Smooth muscle cell (in vitro differentiated cells): ENCODE measurements around the gene MATCAP1. TPM values are rescaled to one million over a fixed set of nuclear protein-coding genes. Genes with fewer than 3 reads are reported as not detected.

ENCODE experiments used
- DNase-seq: peaks from one replicate; lab custom pipeline; 2025; ENCODE audit not compliant: unreplicated experiment; lab: John Stamatoyannopoulos, UW
- H2AFZ ChIP-seq: fragments of 200-600 bp; sonication (generic); 2 replicates; pipeline ENCODE4 v1.6.0; 2016; ENCODE audit warnings: antibody characterized with exemption, low read depth, mild to moderate bottlenecking
- H3F3A ChIP-seq: fragments of 200-600 bp; sonication (generic); 2 replicates; pipeline ENCODE4 v1.6.0; 2017; ENCODE audit warnings: antibody characterized with exemption, low read depth
- H3K27ac ChIP-seq: fragments of 200-600 bp; sonication (generic); 2 replicates; pipeline ENCODE4 v1.5.1; 2016; ENCODE audit warnings: low read depth, mild to moderate bottlenecking
- H3K27me3 ChIP-seq: fragments of 200-600 bp; sonication (generic); 2 replicates; pipeline ENCODE4 v1.6.1; 2016; ENCODE audit warnings: low read depth, mild to moderate bottlenecking
- H3K36me3 ChIP-seq: fragments of 200-600 bp; sonication (generic); 2 replicates; pipeline ENCODE4 v1.5.1; 2016; ENCODE audit warnings: low read depth
- H3K4me1 ChIP-seq: fragments of 200-600 bp; sonication (generic); 2 replicates; pipeline ENCODE4 v1.5.1; 2016; ENCODE audit warnings: low read depth
- H3K4me2 ChIP-seq: fragments of 200-600 bp; sonication (generic); 2 replicates; pipeline ENCODE4 v1.6.0; 2016; ENCODE audit warnings: mild to moderate bottlenecking
- H3K4me3 ChIP-seq: fragments of 200-600 bp; sonication (generic); 2 replicates; pipeline ENCODE4 v1.5.1; 2016; ENCODE audit warnings: mild to moderate bottlenecking
- H3K79me2 ChIP-seq: fragments of 200-600 bp; sonication (generic); 2 replicates; pipeline ENCODE4 v1.6.0; 2016; ENCODE audit warnings: low read depth, mild to moderate bottlenecking
- H3K9ac ChIP-seq: fragments of 200-600 bp; sonication (generic); 2 replicates; pipeline ENCODE4 v1.6.0; 2016; ENCODE audit warnings: low read depth
- H3K9me3 ChIP-seq: fragments of 200-600 bp; sonication (generic); replicated peaks from 2 replicates; pipeline ENCODE4 v1.5.1; 2016; ENCODE audit warnings: low read depth
- H4K20me1 ChIP-seq: fragments of 200-600 bp; sonication (generic); 2 replicates; pipeline ENCODE4 v1.6.0; 2016; ENCODE audit warnings: low read depth
- WGBS: methylation state at CpG from one replicate; pipeline ENCODE4 v1.1.7; 2016; ENCODE audit warnings: low lambda C conversion rate; 5-methylcytosine and 5-hydroxymethylcytosine counted together
- polyA plus RNA-seq: library from polyadenylated mRNA; unstranded; fragments of >200 nt; fragmentation: Nextera tagmentation; extraction: Ambion mirVana; gene quantifications from 2 replicates; pipeline ENCODE4 v1.2.1, GENCODE V29; 2016
- total RNA-seq: library from RNA; depleted of rRNA; stranded (reverse); fragments of >200 nt; gene quantifications from 2 replicates; pipeline ENCODE4 v1.2.3, GENCODE V29; 2014
- TF ChIP-seq, protein P1 (sequence below): fragments of 200-600 bp; sonication (generic); IDR thresholded peaks from 2 replicates; pipeline ENCODE4 v1.5.1; 2017; ENCODE audit warnings: borderline replicate concordance, mild to moderate bottlenecking, antibody characterized with exemption; ENCODE audit not compliant: insufficient read depth, poor library complexity, severe bottlenecking

MATCAP1 gene
- total RNA-seq (24.0 and 31.8 TPM in 2 replicates), polyA plus RNA-seq (24.7 and 28.5 TPM in 2 replicates)

- peak; percentile 94 for DNase-seq
- Histone ChIP-seq H4K20me1 (peaks cover 24% of the 10 kb centered on the region), H3K36me3 (no peaks in the 10 kb centered on the region), H3K79me2 (peaks cover 10% of the 10 kb centered on the region), H3K27ac (peak within 1 kb of the TSS; percentile 94), H3K4me3 (peak within 1 kb of the TSS; percentile 63), H2AFZ (peak within 1 kb of the TSS; percentile 43), H3K27me3 (no peaks in the 10 kb centered on the region), H3K9me3 (no peaks in the 10 kb centered on the region), H3K4me1 (peaks cover 13% of the 10 kb centered on the region), H3K4me2 (peak within 1 kb of the TSS; percentile 90), H3F3A (no peaks in the 10 kb centered on the region), H3K9ac (peak within 1 kb of the TSS; percentile 96)
- TF ChIP-seq, protein P1, sequence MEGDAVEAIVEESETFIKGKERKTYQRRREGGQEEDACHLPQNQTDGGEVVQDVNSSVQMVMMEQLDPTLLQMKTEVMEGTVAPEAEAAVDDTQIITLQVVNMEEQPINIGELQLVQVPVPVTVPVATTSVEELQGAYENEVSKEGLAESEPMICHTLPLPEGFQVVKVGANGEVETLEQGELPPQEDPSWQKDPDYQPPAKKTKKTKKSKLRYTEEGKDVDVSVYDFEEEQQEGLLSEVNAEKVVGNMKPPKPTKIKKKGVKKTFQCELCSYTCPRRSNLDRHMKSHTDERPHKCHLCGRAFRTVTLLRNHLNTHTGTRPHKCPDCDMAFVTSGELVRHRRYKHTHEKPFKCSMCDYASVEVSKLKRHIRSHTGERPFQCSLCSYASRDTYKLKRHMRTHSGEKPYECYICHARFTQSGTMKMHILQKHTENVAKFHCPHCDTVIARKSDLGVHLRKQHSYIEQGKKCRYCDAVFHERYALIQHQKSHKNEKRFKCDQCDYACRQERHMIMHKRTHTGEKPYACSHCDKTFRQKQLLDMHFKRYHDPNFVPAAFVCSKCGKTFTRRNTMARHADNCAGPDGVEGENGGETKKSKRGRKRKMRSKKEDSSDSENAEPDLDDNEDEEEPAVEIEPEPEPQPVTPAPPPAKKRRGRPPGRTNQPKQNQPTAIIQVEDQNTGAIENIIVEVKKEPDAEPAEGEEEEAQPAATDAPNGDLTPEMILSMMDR = no peak
- under 1% methylated on average over 63 of the region's 77 CpGs for WGBS
These were observed at the start of gene MATCAP1 for GRCh38 chr16:67183627-67184452. MATCAP1 (minus strand) TSS chr16:67183963; CDS start chr16:67180610, 3,353 bp downstream.

- H3K9ac ChIP-seq = no peak overlapping the region
- peaks cover 21% of the 10 kb centered on the region for H3K79me2 ChIP-seq
- no peak overlapping the region for H2AFZ ChIP-seq
- TF ChIP-seq, protein P1 = no peak
- no peaks in the 10 kb centered on the region for H3K27me3 ChIP-seq
- no peaks in the 10 kb centered on the region for H4K20me1 ChIP-seq
- H3K4me2 ChIP-seq = no peak overlapping the region
- H3K9me3 ChIP-seq = no peaks in the 10 kb centered on the region
- no peak overlapping the region for H3K4me3 ChIP-seq
- over 99% methylated on average over 12 of the region's 12 CpGs for WGBS
- no peak for DNase-seq
- no peaks in the 10 kb centered on the region for H3F3A ChIP-seq
- H3K27ac ChIP-seq = no peak overlapping the region
- H3K4me1 ChIP-seq = peaks cover 9% of the 10 kb centered on the region
- no peaks in the 10 kb centered on the region for H3K36me3 ChIP-seq
These were observed 47.3 kb upstream of the MATCAP1 start for GRCh38 chr16:67230809-67231660.

- WGBS = 96% methylated on average over 32 of the region's 32 CpGs
- Histone ChIP-seq H3F3A (no peaks in the 10 kb centered on the region), H3K79me2 (peaks cover 21% of the 10 kb centered on the region), H3K4me3 (no peak overlapping the region), H3K9me3 (no peaks in the 10 kb centered on the region), H3K9ac (no peak overlapping the region), H2AFZ (no peak overlapping the region), H3K27ac (no peak overlapping the region), H3K4me2 (no peak overlapping the region), H3K4me1 (peaks cover 10% of the 10 kb centered on the region), H4K20me1 (no peaks in the 10 kb centered on the region), H3K27me3 (no peaks in the 10 kb centered on the region), H3K36me3 (no peaks in the 10 kb centered on the region)
- no peak for DNase-seq
- TF ChIP-seq, protein P1 = no peak
These were observed 46.4 kb upstream of the MATCAP1 start for GRCh38 chr16:67229906-67230808.
